H9 (cell line): ENCODE data around the gene FMNL3. TPM values are rescaled to one million over a fixed set of nuclear protein-coding genes. Genes with fewer than 3 reads are reported as not detected.

Experiments used
- DNase-seq: peaks from one replicate; pipeline ENCODE4 v3.0.0-alpha.2; 2017
- H2AFZ ChIP-seq: one replicate; pipeline ENCODE4 v1.6.1; 2013; ENCODE audit warnings: mild to moderate bottlenecking, low read length, control low read depth, moderate library complexity
- H2AK5ac ChIP-seq: 2 replicates; pipeline ENCODE4 v1.6.1; 2013; ENCODE audit warnings: low read length, control low read depth, mixed read lengths; ENCODE audit not compliant: insufficient read length
- H2BK120ac ChIP-seq: one replicate; pipeline ENCODE4 v1.6.1; 2013; ENCODE audit warnings: low read depth, mild to moderate bottlenecking, low read length, control low read depth, inconsistent platforms; ENCODE audit not compliant: poor library complexity, severe bottlenecking
- H2BK12ac ChIP-seq: 2 replicates; pipeline ENCODE4 v1.6.1; 2013; ENCODE audit warnings: low read length, control low read depth, mixed read lengths, low read depth; ENCODE audit not compliant: insufficient read length
- H2BK15ac ChIP-seq: 2 replicates; pipeline ENCODE4 v1.6.1; 2013; ENCODE audit warnings: low read depth, low read length, control low read depth
- H2BK20ac ChIP-seq: one replicate; pipeline ENCODE4 v1.6.1; 2013; ENCODE audit warnings: low read depth, mild to moderate bottlenecking, low read length, control low read depth, inconsistent platforms; ENCODE audit not compliant: poor library complexity, severe bottlenecking
- H2BK5ac ChIP-seq: 2 replicates; pipeline ENCODE4 v1.6.1; 2013; ENCODE audit warnings: low read length, control low read depth, mixed read lengths; ENCODE audit not compliant: insufficient read length
- H3K14ac ChIP-seq: 2 replicates; pipeline ENCODE4 v1.6.1; 2013; ENCODE audit warnings: low read length, control low read depth; ENCODE audit not compliant: insufficient read depth
- H3K18ac ChIP-seq: 2 replicates; pipeline ENCODE4 v1.6.1; 2013; ENCODE audit warnings: low read depth, mild to moderate bottlenecking, mixed read lengths, low read length, control low read depth; ENCODE audit not compliant: insufficient read length
- H3K23ac ChIP-seq: 2 replicates; pipeline ENCODE4 v1.6.1; 2013; ENCODE audit warnings: low read length, control low read depth, mixed read lengths, low read depth; ENCODE audit not compliant: insufficient read length
- H3K23me2 ChIP-seq: 2 replicates; pipeline ENCODE4 v1.6.1; 2013; ENCODE audit warnings: low read depth, mild to moderate bottlenecking, mixed read lengths, low read length, control low read depth; ENCODE audit not compliant: insufficient read length, poor library complexity, severe bottlenecking
- H3K27ac ChIP-seq: 2 replicates; pipeline ENCODE4 v1.5.1; 2013; ENCODE audit warnings: low read length, control low read depth, mixed read lengths, low read depth; ENCODE audit not compliant: insufficient read length
- H3K27me3 ChIP-seq: 2 replicates; pipeline ENCODE4 v1.6.1; 2013; ENCODE audit warnings: low read length, control low read depth, inconsistent platforms; ENCODE audit not compliant: insufficient read depth
- H3K4ac ChIP-seq: 2 replicates; pipeline ENCODE4 v1.6.1; 2013; ENCODE audit warnings: low read depth, mild to moderate bottlenecking, control low read depth, inconsistent platforms, low read length, moderate library complexity
- H3K4me1 ChIP-seq: 2 replicates; pipeline ENCODE4 v1.6.1; 2013; ENCODE audit warnings: low read length, control low read depth, inconsistent platforms; ENCODE audit not compliant: insufficient read depth
- H3K4me2 ChIP-seq: 2 replicates; pipeline ENCODE4 v1.6.1; 2013; ENCODE audit warnings: low read length, control low read depth, mixed read lengths; ENCODE audit not compliant: insufficient read length, insufficient read depth
- H3K56ac ChIP-seq: 2 replicates; pipeline ENCODE4 v1.6.1; 2013; ENCODE audit warnings: low read depth, mild to moderate bottlenecking, mixed read lengths, low read length, control low read depth; ENCODE audit not compliant: insufficient read length
- H3K79me1 ChIP-seq: 2 replicates; pipeline ENCODE4 v1.6.1; 2013; ENCODE audit warnings: low read depth, mild to moderate bottlenecking, moderate library complexity, low read length, control low read depth, inconsistent platforms; ENCODE audit not compliant: insufficient read depth, poor library complexity, severe bottlenecking
- H3K79me2 ChIP-seq: 2 replicates; pipeline ENCODE4 v1.6.1; 2013; ENCODE audit warnings: low read length, control low read depth, inconsistent platforms; ENCODE audit not compliant: insufficient read depth
- H3K9ac ChIP-seq: 2 replicates; pipeline ENCODE4 v1.6.1; 2013; ENCODE audit warnings: low read length, control low read depth, mixed read lengths; ENCODE audit not compliant: insufficient read length; ENCODE audit errors: extremely low read depth
- H3K9me3 ChIP-seq: one replicate; pipeline ENCODE4 v1.6.1; 2013; ENCODE audit warnings: low read depth, low read length, inconsistent platforms; ENCODE audit not compliant: control insufficient read depth
- H3T11ph ChIP-seq: one replicate; pipeline ENCODE4 v1.6.1; 2013; ENCODE audit warnings: mild to moderate bottlenecking, low read length, control low read depth, inconsistent platforms
- H4K20me1 ChIP-seq: one replicate; pipeline ENCODE4 v1.6.1; 2013; ENCODE audit not compliant: control insufficient read depth, insufficient read length, insufficient read depth
- H4K5ac ChIP-seq: 2 replicates; pipeline ENCODE4 v1.6.1; 2013; ENCODE audit warnings: low read depth, mild to moderate bottlenecking, mixed read lengths, low read length, control low read depth; ENCODE audit not compliant: insufficient read length
- H4K8ac ChIP-seq: replicated peaks from 2 replicates; pipeline ENCODE4 v1.6.1; 2013; ENCODE audit warnings: low read length, control low read depth, mixed read lengths, low read depth; ENCODE audit not compliant: insufficient read length
- H4K91ac ChIP-seq: 2 replicates; pipeline ENCODE4 v1.6.1; 2013; ENCODE audit warnings: low read depth, mild to moderate bottlenecking, moderate library complexity, mixed read lengths, low read length, control low read depth; ENCODE audit not compliant: insufficient read length
- H3K27ac Mint-ChIP-seq, 3 experiments: 2 replicates in 2 of 3; 3 replicates in 1 of 3; pipeline ENCODE4 v1.8.0; 2020 to 2021; ENCODE audit warnings: mixed read lengths in 3 of 3, mild to moderate bottlenecking in 1 of 3, moderate library complexity in 1 of 3
- H3K27me3 Mint-ChIP-seq: 2 replicates; pipeline ENCODE4 v1.8.0; 2021; ENCODE audit warnings: low read depth, mild to moderate bottlenecking, moderate library complexity, mixed read lengths
- H3K36me3 Mint-ChIP-seq, 3 experiments: 2 replicates in 2 of 3; 3 replicates in 1 of 3; pipeline ENCODE4 v1.8.0; 2020 to 2021; ENCODE audit warnings: low read depth in 3 of 3, mixed read lengths in 3 of 3; ENCODE audit not compliant: insufficient read depth in 1 of 3
- H3K4me1 Mint-ChIP-seq, 2 experiments: 2 replicates each; pipeline ENCODE4 v1.8.0; 2020; ENCODE audit warnings: mixed read lengths in 2 of 2
- H3K4me3 Mint-ChIP-seq, 2 experiments: 2 replicates in 1 of 2; 3 replicates in 1 of 2; pipeline ENCODE4 v1.8.0; 2020 to 2021; ENCODE audit warnings: mild to moderate bottlenecking in 2 of 2, mixed read lengths in 2 of 2, moderate library complexity in 1 of 2
- H3K9me3 Mint-ChIP-seq, 2 experiments: 2 replicates in 1 of 2; 3 replicates in 1 of 2; pipeline ENCODE4 v1.8.0; 2020; ENCODE audit warnings: mild to moderate bottlenecking in 2 of 2, mixed read lengths in 2 of 2, moderate library complexity in 1 of 2
- total RNA-seq: library from RNA; stranded (reverse); gene quantifications from 2 replicates; pipeline ENCODE4 v1.2.1, GENCODE V29; 2021
- TF ChIP-seq, protein P1 (sequence below): fragments of 200-600 bp; sonication (generic); conservative IDR thresholded peaks from 3 replicates; pipeline ENCODE4 v1.8.0; 2021; ENCODE audit warnings: antibody characterized with exemption, mild to moderate bottlenecking

Gene FMNL3
- total RNA-seq, 1 experiment from 2014 or later = 22.8 TPM

DNA sequence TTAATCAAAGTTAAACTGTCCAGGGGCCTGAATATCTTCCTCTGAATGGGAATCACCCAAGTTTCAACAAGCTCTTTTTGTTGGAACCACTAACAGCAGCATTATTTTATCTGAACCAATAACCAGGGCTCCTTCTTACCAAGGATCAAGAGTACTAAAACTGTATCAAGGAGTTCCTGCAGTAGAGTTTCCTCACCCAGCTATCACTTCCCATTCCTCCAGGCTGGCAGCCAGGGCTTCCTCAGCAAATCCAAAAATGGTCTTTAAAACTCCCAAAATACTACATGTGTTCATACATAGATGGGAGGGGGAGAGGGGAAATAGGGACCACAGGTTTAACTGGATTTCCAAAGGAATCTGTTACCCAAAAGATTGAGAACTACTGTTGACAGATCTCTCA is 10.5 kb downstream of the FMNL3 start:
- Histone ChIP-seq H3K56ac (no peak overlapping the region), H3K79me2 (peaks cover 7% of the 10 kb centered on the region; the same call in 1 of the 2 replicates), H3K79me1 (no peaks in the 10 kb centered on the region), H3K14ac (no peak overlapping the region), H2BK120ac (no peak overlapping the region), H2AFZ (no peak overlapping the region), H3K18ac (no peak overlapping the region), H2BK5ac (no peak overlapping the region), H3K9ac (no peak overlapping the region), H3K4me1 (peaks cover 13% of the 10 kb centered on the region), H3K9me3 (no peaks in the 10 kb centered on the region), H3K27ac (no peak overlapping the region), H2BK20ac (no peak overlapping the region), H4K91ac (no peak overlapping the region), H3K23me2 (peaks cover 4% of the 10 kb centered on the region), H2BK15ac (no peak overlapping the region), H2AK5ac (no peak overlapping the region), H3K23ac (no peak overlapping the region), H3K27me3 (no peaks in the 10 kb centered on the region), H4K20me1 (no peaks in the 10 kb centered on the region), H4K5ac (no peak overlapping the region), H3K4me2 (no peak overlapping the region), H3K4ac (no peak overlapping the region), H3T11ph (no peak overlapping the region), H4K8ac (no peak overlapping the region), H2BK12ac (no peak overlapping the region)
- Mint-ChIP-seq H3K27ac (peak overlapping the region; percentile 24 to 77 (median 52); a peak in 4 of 7 replicates), H3K27me3 (no peaks in the 10 kb centered on the region), H3K4me3 (no peak overlapping the region), H3K36me3 (peaks cover 0 to 8% (median 3%) of the 10 kb centered on the region in 3 experiments; a peak in 5 of 7 replicates), H3K4me1 (peaks cover 53 to 57% of the 10 kb centered on the region in 2 experiments), H3K9me3 (peaks cover 2 to 3% of the 10 kb centered on the region in 2 experiments; a peak in 4 of 5 replicates)
- TF ChIP-seq, protein P1, sequence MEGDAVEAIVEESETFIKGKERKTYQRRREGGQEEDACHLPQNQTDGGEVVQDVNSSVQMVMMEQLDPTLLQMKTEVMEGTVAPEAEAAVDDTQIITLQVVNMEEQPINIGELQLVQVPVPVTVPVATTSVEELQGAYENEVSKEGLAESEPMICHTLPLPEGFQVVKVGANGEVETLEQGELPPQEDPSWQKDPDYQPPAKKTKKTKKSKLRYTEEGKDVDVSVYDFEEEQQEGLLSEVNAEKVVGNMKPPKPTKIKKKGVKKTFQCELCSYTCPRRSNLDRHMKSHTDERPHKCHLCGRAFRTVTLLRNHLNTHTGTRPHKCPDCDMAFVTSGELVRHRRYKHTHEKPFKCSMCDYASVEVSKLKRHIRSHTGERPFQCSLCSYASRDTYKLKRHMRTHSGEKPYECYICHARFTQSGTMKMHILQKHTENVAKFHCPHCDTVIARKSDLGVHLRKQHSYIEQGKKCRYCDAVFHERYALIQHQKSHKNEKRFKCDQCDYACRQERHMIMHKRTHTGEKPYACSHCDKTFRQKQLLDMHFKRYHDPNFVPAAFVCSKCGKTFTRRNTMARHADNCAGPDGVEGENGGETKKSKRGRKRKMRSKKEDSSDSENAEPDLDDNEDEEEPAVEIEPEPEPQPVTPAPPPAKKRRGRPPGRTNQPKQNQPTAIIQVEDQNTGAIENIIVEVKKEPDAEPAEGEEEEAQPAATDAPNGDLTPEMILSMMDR = no peak
- no peak for DNase-seq
